KMS-11 (cell line): Measurements from ENCODE around the gene FAM78A.

Experiments used
- H2AFZ ChIP-seq: fragments of 200-600 bp; sonication (generic); 2 replicates; pipeline ENCODE4 v1.6.1; 2016; ENCODE audit warnings: antibody characterized with exemption, mixed run types, low read depth
- H3K27ac ChIP-seq: fragments of 200-600 bp; sonication (generic); 2 replicates; pipeline ENCODE4 v1.6.1; 2016; ENCODE audit warnings: mild to moderate bottlenecking, mixed run types
- H3K27me3 ChIP-seq: fragments of 200-600 bp; sonication (generic); 2 replicates; pipeline ENCODE4 v1.6.1; 2017; ENCODE audit warnings: mild to moderate bottlenecking, low read depth, mixed run types, moderate library complexity; ENCODE audit not compliant: insufficient read depth
- H3K36me3 ChIP-seq: fragments of 200-600 bp; sonication (generic); 2 replicates; pipeline ENCODE4 v1.6.1; 2017; ENCODE audit warnings: mild to moderate bottlenecking, mixed run types; ENCODE audit not compliant: insufficient read depth
- H3K4me1 ChIP-seq: fragments of 200-600 bp; sonication (generic); 2 replicates; pipeline ENCODE4 v1.6.1; 2016; ENCODE audit warnings: mild to moderate bottlenecking, low read depth, mixed run types; ENCODE audit not compliant: poor library complexity, severe bottlenecking
- H3K4me2 ChIP-seq: fragments of 200-600 bp; sonication (generic); 2 replicates; pipeline ENCODE4 v1.7.0; 2016; ENCODE audit warnings: mild to moderate bottlenecking, mixed run types
- H3K4me3 ChIP-seq: fragments of 200-600 bp; sonication (generic); IDR thresholded peaks from 2 replicates; pipeline ENCODE4 v1.6.1; 2017; ENCODE audit warnings: low read depth, low read length, mixed read lengths; ENCODE audit not compliant: insufficient read depth
- H3K79me2 ChIP-seq: fragments of 200-600 bp; sonication (generic); 2 replicates; pipeline ENCODE4 v1.6.1; 2016; ENCODE audit warnings: low read depth, mixed run types; ENCODE audit not compliant: insufficient read depth
- H3K9ac ChIP-seq: fragments of 200-600 bp; sonication (generic); 2 replicates; pipeline ENCODE4 v1.6.1; 2016; ENCODE audit warnings: mild to moderate bottlenecking, mixed run types
- H4K20me1 ChIP-seq: fragments of 200-600 bp; sonication (generic); 2 replicates; pipeline ENCODE4 v1.6.1; 2016; ENCODE audit warnings: mild to moderate bottlenecking, mixed run types; ENCODE audit not compliant: insufficient read depth
- TF ChIP-seq, protein P1 (sequence below): fragments of 200-600 bp; sonication (generic); conservative IDR thresholded peaks from 2 replicates; pipeline ENCODE4 v1.6.1; 2017; ENCODE audit warnings: low read depth, mild to moderate bottlenecking, antibody characterized with exemption, low read length, moderate library complexity, mixed read lengths

Gene FAM78A

DNA sequence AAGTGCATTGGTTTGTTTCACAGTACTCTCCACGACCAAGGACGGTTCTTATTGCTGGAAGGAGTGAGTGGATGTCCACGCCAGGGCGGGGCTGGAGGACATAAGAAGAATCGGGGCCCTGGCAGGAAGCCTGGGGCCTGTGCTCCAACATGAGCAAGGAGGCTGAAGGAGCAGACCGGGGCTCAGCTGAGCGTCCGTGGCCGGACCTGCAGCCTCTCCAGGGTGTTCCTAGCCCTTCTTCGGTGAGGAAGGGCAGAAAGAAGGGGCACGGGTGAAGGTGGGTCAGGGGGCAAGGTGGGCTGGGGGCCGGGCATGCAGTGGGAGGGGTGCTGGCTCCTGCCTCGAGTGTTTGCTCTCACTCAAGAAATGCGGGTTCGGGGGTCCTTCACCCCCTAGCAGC is 18.1 kb downstream of the FAM78A start:
- Histone ChIP-seq H3K4me3 (no peak overlapping the region), H3K4me2 (no peak overlapping the region), H3K9ac (no peak overlapping the region), H3K36me3 (no peaks in the 10 kb centered on the region), H3K4me1 (peaks cover 62% of the 10 kb centered on the region), H3K27me3 (no peaks in the 10 kb centered on the region), H2AFZ (no peak overlapping the region), H3K79me2 (no peaks in the 10 kb centered on the region), H4K20me1 (no peaks in the 10 kb centered on the region), H3K27ac (no peak overlapping the region)
- TF ChIP-seq, protein P1, sequence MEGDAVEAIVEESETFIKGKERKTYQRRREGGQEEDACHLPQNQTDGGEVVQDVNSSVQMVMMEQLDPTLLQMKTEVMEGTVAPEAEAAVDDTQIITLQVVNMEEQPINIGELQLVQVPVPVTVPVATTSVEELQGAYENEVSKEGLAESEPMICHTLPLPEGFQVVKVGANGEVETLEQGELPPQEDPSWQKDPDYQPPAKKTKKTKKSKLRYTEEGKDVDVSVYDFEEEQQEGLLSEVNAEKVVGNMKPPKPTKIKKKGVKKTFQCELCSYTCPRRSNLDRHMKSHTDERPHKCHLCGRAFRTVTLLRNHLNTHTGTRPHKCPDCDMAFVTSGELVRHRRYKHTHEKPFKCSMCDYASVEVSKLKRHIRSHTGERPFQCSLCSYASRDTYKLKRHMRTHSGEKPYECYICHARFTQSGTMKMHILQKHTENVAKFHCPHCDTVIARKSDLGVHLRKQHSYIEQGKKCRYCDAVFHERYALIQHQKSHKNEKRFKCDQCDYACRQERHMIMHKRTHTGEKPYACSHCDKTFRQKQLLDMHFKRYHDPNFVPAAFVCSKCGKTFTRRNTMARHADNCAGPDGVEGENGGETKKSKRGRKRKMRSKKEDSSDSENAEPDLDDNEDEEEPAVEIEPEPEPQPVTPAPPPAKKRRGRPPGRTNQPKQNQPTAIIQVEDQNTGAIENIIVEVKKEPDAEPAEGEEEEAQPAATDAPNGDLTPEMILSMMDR = no peak

DNA sequence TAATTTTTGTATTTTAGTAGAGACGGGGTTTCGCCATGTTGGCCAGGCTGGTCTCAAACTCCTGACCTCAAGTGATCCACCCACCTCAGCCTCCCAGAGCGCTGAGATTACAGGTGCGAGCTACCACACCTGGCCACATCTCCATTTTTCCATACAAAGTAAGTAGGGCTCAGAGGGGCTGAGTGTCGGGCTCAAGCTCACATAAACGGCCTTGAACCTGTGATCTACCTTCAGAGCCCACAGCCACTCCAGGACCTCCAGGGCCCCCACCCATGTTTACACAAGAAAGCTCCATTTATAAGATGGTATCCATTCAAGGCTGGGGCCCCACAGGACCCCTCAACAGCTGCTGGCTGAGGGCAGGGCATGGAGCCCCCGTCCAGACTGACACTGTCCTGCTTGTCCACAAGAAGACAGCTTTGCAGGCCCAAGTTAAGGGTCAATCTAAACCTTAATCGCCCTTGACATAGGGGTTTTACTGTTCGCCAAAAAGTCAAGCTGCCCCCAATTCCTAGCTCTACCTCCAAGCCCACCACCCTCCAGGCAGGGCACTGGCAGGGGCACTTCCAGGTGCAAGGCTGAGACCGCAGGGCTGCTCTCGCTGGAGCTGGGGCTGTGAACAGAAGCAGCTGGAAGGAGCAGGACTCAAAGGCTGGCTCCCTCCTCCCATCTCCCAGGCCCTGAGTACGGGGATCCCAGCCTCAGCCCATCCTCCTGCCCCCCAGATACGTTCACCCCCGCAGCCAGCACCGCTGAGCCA is 18.9 kb downstream of the FAM78A start:
- H3K27me3 ChIP-seq = no peaks in the 10 kb centered on the region
- TF ChIP-seq, protein P1 = no peak
- H3K79me2 ChIP-seq = no peaks in the 10 kb centered on the region
- no peak overlapping the region for H3K9ac ChIP-seq
- H4K20me1 ChIP-seq = no peaks in the 10 kb centered on the region
- no peak overlapping the region for H2AFZ ChIP-seq
- no peak overlapping the region; the same call in 1 of the 2 replicates for H3K4me2 ChIP-seq
- H3K36me3 ChIP-seq = no peaks in the 10 kb centered on the region
- no peak overlapping the region for H3K4me3 ChIP-seq
- H3K27ac ChIP-seq = peak overlapping the region; percentile 97; the same call in 1 of the 2 replicates
- peaks cover 60% of the 10 kb centered on the region for H3K4me1 ChIP-seq

DNA sequence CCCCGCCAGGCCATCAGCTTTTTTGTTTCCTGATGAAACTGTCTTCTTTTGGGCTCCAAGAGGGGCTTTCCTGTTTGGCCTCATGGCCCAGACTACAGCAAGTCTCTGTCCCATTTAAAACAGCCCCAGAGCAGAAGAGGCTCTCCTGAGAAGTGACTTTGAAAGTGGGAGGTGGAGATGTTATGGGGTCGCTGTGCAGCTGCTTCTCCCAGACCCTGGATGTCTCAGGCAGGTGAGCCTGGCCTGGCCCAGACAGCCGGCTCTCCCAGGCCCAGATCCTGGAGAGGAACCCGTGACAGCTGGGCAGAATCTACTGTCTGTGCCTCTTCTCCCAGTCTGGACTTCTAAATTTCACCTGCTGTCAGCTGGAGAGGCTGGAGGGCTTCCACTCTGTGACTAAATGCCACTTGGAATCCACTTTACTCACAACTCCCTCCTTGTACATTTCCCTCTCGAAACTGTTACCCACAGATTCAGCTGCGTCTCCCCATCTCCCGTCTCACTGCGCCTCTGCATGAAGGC is 20.6 kb downstream of the FAM78A start:
- Histone ChIP-seq H3K27me3 (no peaks in the 10 kb centered on the region), H3K4me1 (peaks cover 63% of the 10 kb centered on the region), H3K79me2 (no peaks in the 10 kb centered on the region), H3K4me2 (peak overlapping the region; percentile 77), H3K4me3 (no peak overlapping the region), H3K36me3 (no peaks in the 10 kb centered on the region), H3K9ac (peak overlapping the region; percentile 66), H3K27ac (peak overlapping the region; percentile 97), H4K20me1 (no peaks in the 10 kb centered on the region), H2AFZ (peak overlapping the region; percentile 86; the same call in 1 of the 2 replicates)
- TF ChIP-seq, protein P1 = no peak

DNA sequence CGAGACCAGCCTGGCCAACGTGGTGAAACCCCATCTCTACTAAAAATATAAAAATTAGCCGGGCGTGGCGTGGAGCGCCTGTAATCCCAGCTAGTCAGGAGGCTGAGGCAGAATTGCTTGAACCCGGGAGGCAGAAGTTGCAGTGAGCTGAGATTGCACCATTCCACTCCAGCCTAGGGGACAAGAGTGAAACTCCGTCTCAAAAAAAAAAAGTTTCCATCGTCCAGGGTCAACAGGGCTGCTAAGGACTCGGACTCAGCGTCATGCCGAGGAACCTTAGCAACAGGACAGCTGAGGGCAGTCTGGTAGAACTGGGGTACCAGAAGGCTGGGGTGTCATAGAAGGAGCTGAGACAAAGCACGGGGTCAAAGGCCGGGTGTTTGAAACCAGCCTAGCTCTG is 21.7 kb downstream of the FAM78A start:
- TF ChIP-seq, protein P1 = no peak
- Histone ChIP-seq H3K4me1 (peaks cover 68% of the 10 kb centered on the region), H3K36me3 (no peaks in the 10 kb centered on the region), H2AFZ (no peak overlapping the region; the same call in 1 of the 2 replicates), H3K27me3 (no peaks in the 10 kb centered on the region), H3K4me2 (peak overlapping the region; percentile 77), H3K79me2 (no peaks in the 10 kb centered on the region), H3K4me3 (no peak overlapping the region), H4K20me1 (no peaks in the 10 kb centered on the region), H3K9ac (peak overlapping the region; percentile 66; the same call in 1 of the 2 replicates), H3K27ac (peak overlapping the region; percentile 97)
